GM18870 (cell line): ENCODE measurements around the gene CPSF6.

Source experiments
- ATAC-seq: cut with Tn5 transposase; IDR thresholded peaks from one replicate; pipeline ENCODE4 v1.9.1; 2021; ENCODE audit warnings: moderate library complexity; ENCODE audit not compliant: unreplicated experiment

The CPSF6 gene

GRCh38 chr12:69318225-69318624, 78.9 kb downstream of the CPSF6 start:
- ATAC-seq, result no peak

- ATAC-seq, result no peak
These were observed 82.0 kb downstream of the CPSF6 start for GRCh38 chr12:69321351-69321750.
